Measurements from ENCODE around the gene GCLM. TPM values are rescaled to one million over a fixed set of nuclear protein-coding genes. Genes with fewer than 3 reads are reported as not detected.

Gene GCLM
- total RNA-seq, 1 experiment from 2014 or later = 33.7 TPM

GRCh38 chr1:93877529-93877928 is 31.7 kb downstream of the GCLM start:
- no TSS peak for BruUV-seq (replicated peaks)
- no peak for DNase-seq (ENCODE audit: low read depth, low spot score)
- in situ Hi-C loops (cut with HindIII; ENCODE audit: low pct_unique_long_range_greater_than_20kb, low sequenced_read_pairs) (no loop called here), intact Hi-C loops (cut with micrococcal nuclease; ENCODE audit: unreplicated experiment) (no loop called here)
- no peaks in the 10 kb centered on the region for H3K27me3 ChIP-seq (ENCODE audit: control insufficient read depth, insufficient read depth, low read length)
- POLR2A ChIA-PET = no interaction called here
- CTCF ChIA-PET = no interaction called here
- no peak for TF ChIP-seq TCF7L2 (IDR thresholded peaks at IDR 0.05; ENCODE audit: low read depth, low read length)
- no peak for TF ChIP-seq CTCF (IDR thresholded peaks at IDR 0.05)
- TF ChIP-seq SIN3A (IDR thresholded peaks at IDR 0.05; ENCODE audit: borderline replicate concordance, insufficient read depth, low read depth, low read length) = no peak
- no peak for ATAC-seq
- no peaks in the 10 kb centered on the region for H3K9me3 ChIP-seq (ENCODE audit: control insufficient read depth, insufficient read depth, low read depth, low read length)
- peaks cover 33% of the 10 kb centered on the region for H3K36me3 ChIP-seq (ENCODE audit: control insufficient read depth, insufficient read depth, low read length)
- H3K4me3 ChIP-seq (ENCODE audit: low read depth in 2 of 2, low read length in 2 of 2) = peak overlapping the region; percentile 97 to 98
- peak overlapping the region; percentile 98; the same call in 1 of the 2 replicates for H3K27ac ChIP-seq (ENCODE audit: low read length)
- peaks cover 21% of the 10 kb centered on the region for H3K4me1 ChIP-seq (ENCODE audit: control insufficient read depth, insufficient read depth, low read length)

- Histone ChIP-seq H3K36me3 (ENCODE audit: control insufficient read depth, insufficient read depth, low read length) (peaks cover 43% of the 10 kb centered on the region), H3K27me3 (ENCODE audit: control insufficient read depth, insufficient read depth, low read length) (no peaks in the 10 kb centered on the region), H3K4me3 (ENCODE audit: low read depth in 2 of 2, low read length in 2 of 2) (no peak overlapping the region), H3K9me3 (ENCODE audit: control insufficient read depth, insufficient read depth, low read depth, low read length) (no peaks in the 10 kb centered on the region), H3K4me1 (ENCODE audit: control insufficient read depth, insufficient read depth, low read length) (peaks cover 21% of the 10 kb centered on the region), H3K27ac (ENCODE audit: low read length) (no peak overlapping the region)
- intact Hi-C loops (cut with micrococcal nuclease; ENCODE audit: unreplicated experiment) = no loop called here
- no peak for DNase-seq (ENCODE audit: low read depth, low spot score)
- ChIA-PET POLR2A (no interaction called here), CTCF (no interaction called here)
- BruUV-seq (replicated peaks) = no TSS peak
- ATAC-seq = no peak
- in situ Hi-C loops (cut with HindIII; ENCODE audit: low pct_unique_long_range_greater_than_20kb, low sequenced_read_pairs) = no loop called here
- TF ChIP-seq REST (IDR thresholded peaks at IDR 0.05; ENCODE audit: insufficient read depth in 1 of 2, low read depth in 2 of 2, low read length in 1 of 2) = no peak
- TF ChIP-seq POLR2AphosphoS5 (IDR thresholded peaks at IDR 0.05; ENCODE audit: low read depth, low read length) = no peak
- no peak for TF ChIP-seq SIN3A (IDR thresholded peaks at IDR 0.05; ENCODE audit: borderline replicate concordance, insufficient read depth, low read depth, low read length)
- TF ChIP-seq TCF7L2 (IDR thresholded peaks at IDR 0.05; ENCODE audit: low read depth, low read length) = no peak
- no peak for TF ChIP-seq CTCF (IDR thresholded peaks at IDR 0.05)
Measured at GRCh38 chr1:93876244-93876643, 33.0 kb downstream of the GCLM start.
